Endometrial microvascular endothelial cells (primary cell): ENCODE measurements around the gene USP6NL. TPM values are rescaled to one million over a fixed set of nuclear protein-coding genes. Genes with fewer than 3 reads are reported as not detected.
"Not testable (repeated sequence)": the region's sequence is repeated elsewhere in the genome, so short reads cannot be mapped to it uniquely, and the experiment has no call there.

Experiments
- in situ Hi-C: cut with HindIII; loops from 2 replicates; pipeline ENCODE4 v1.10.0; 2017; ENCODE audit warnings: low sequenced_read_pairs, low pct_unique_long_range_greater_than_20kb; ENCODE audit errors: inconsistent ontology term
- total RNA-seq: library from RNA; depleted of rRNA; stranded (reverse); fragments of >200 nt; gene quantifications from one replicate; pipeline ENCODE4 v1.2.3, GENCODE V29; 2015; ENCODE audit errors: inconsistent ontology term

USP6NL gene
- total RNA-seq, 1 donor from 2014 or later: 14.7 TPM

GRCh38 chr10:11443468-11444154 lies 167.8 kb downstream of the USP6NL start:
- in situ Hi-C loops: no loop called here

GRCh38 chr10:11442001-11442773 lies 169.3 kb downstream of the USP6NL start:
- in situ Hi-C loops: no loop called here

- in situ Hi-C loops: no loop called here
These were observed 170.3 kb downstream of the USP6NL start for GRCh38 chr10:11441151-11441535.

GRCh38 chr10:11440250-11441150 lies 170.9 kb downstream of the USP6NL start:
- in situ Hi-C loops: no loop called here

GRCh38 chr10:11439523-11440053 lies 171.9 kb downstream of the USP6NL start:
- in situ Hi-C loops: no loop called here

- in situ Hi-C loops: no loop called here
These were observed 173.9 kb downstream of the USP6NL start for GRCh38 chr10:11437391-11438142.

GRCh38 chr10:11436445-11436844 lies 175.0 kb downstream of the USP6NL start:
- in situ Hi-C loops: not testable (repeated sequence)

GRCh38 chr10:11435581-11435981 lies 175.9 kb downstream of the USP6NL start:
- in situ Hi-C loops: no loop called here

- in situ Hi-C loops: no loop called here
These were observed 177.1 kb downstream of the USP6NL start for GRCh38 chr10:11434324-11434723.

GRCh38 chr10:11433657-11434056 lies 177.8 kb downstream of the USP6NL start:
- in situ Hi-C loops: no loop called here

GRCh38 chr10:11431216-11431555 lies 180.3 kb downstream of the USP6NL start:
- in situ Hi-C loops: no loop called here

- in situ Hi-C loops: no loop called here
These were observed 180.8 kb downstream of the USP6NL start for GRCh38 chr10:11430421-11431215.

GRCh38 chr10:11429439-11430052 lies 181.9 kb downstream of the USP6NL start:
- in situ Hi-C loops: no loop called here

GRCh38 chr10:11425676-11426075 lies 185.8 kb downstream of the USP6NL start:
- in situ Hi-C loops: no loop called here

- in situ Hi-C loops: no loop called here
These were observed 186.2 kb downstream of the USP6NL start for GRCh38 chr10:11425296-11425610.

- in situ Hi-C loops: no loop called here
These were observed 186.8 kb downstream of the USP6NL start for GRCh38 chr10:11424456-11425295.

- in situ Hi-C loops: no loop called here
These were observed 194.5 kb downstream of the USP6NL start for GRCh38 chr10:11416974-11417373.
